GM19452 (cell line): Measurements from ENCODE around the gene BTBD19.
"Not testable (repeated sequence)": the region's sequence is repeated elsewhere in the genome, so short reads cannot be mapped to it uniquely, and the experiment has no call there.

ENCODE experiments used
- ATAC-seq: cut with Tn5 transposase; IDR thresholded peaks from one replicate; pipeline ENCODE4 v1.9.1; 2021; ENCODE audit not compliant: unreplicated experiment

Gene BTBD19, protein sequence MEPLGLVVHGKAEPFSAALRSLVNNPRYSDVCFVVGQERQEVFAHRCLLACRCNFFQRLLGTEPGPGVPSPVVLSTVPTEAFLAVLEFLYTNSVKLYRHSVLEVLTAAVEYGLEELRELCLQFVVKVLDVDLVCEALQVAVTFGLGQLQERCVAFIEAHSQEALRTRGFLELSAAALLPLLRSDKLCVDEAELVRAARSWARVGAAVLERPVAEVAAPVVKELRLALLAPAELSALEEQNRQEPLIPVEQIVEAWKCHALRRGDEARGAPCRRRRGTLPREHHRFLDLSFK

DNA sequence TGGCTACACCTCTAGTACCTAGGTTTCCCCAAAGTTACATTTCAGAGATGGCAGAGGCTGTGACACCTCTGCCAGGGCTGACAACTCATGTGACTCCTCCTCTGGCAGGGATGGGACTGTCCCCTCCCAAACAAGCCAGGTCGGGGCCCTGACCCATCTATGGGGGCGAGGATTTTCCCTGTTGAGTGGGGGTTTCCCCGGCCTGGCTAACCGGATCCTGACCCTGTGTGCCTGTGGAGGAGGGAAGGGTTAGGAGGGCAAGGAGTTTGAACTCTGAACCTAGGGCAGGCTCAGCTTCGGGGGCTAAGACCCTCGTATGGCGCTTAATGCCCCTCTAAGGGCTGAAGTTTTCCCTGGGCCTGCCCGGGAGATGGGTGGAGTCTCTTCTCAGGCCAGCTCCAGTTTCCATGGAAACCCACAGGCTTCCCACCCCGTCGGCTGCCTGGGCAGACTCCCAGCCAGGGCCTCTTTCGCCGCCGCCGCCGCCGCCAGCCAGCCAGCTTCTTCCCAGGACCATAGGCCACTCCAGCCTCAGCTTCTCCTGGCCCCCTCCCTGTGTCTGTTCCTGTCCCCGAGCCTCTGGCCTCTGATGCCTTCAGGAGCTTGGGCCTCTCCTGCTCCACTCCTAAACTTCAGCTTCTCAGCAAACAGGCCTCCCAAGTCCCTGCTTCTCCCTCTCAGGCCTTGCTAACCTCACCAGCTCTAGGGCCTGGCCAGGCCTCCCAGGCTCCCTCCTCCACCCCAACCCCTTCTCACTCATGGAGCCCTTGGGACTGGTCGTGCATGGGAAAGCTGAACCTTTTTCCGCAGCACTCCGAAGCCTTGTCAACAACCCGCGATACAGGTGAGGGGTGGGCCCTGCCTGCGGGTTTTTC, at the start of gene BTBD19:
BTBD19 (plus strand) TSS at position 461 of the 875 bp plus-strand sequence; CDS start at position 759, 298 bp downstream.
- ATAC-seq: peak; percentile 33

DNA sequence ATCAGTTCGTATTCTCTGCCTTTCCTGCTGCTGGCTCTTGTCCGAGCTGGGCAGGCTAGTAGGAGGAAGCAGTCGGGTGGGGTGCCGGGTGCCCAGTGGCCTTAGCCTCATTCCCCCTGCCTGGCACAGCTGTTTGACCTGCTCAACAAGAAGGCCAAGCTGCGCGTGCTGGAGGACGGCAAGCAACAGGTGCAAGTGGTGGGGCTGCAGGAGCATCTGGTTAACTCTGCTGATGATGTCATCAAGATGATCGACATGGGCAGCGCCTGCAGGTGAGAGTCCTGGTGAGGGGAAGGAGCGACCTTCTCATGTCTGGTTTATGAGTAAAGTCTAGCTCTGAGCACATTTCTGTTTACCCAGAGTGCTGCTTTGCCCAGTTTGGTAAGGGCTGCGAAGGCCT, 49.2 kb upstream of the BTBD19 start:
- ATAC-seq: no peak

DNA sequence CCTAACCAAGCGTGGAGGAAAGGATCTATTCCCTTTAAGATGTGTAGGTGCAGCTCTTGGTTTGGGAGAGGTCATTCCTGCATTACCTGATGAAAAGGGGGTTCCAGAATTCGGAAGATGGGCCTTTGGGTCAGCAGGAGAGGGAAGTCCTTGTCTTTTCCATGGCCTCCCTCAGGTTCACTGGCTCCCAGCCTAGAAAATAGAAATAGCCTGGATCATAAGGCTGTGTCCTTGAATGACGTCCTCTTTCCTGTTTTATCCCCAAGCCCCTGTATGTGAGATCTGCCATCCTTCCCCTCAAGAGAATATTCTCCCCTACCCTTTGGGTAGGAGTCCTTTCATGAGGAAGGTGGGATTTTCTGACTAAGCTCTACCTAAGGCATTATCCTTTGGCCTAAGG, 47.4 kb upstream of the BTBD19 start:
- ATAC-seq: no peak

DNA sequence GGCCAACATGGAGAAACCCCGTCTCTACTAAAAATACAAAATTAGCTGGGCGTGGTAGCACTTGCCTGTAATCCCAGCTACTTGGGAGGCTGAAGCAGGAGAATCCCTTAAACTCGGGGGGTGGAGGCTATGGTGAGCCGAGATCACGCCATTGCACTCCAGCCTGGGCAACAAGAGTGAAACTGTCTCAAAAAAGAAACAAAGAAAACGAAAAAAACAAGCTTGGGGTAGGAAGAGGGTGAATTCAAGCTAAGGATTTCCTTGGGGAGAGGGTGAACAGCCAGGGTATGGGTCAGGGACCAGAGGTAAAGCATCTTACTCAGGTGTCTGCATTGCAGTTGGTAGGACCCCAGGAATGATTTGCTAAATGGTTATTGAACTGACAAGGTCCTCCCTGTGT, 41.9 kb upstream of the BTBD19 start:
- not testable (repeated sequence) for ATAC-seq

DNA sequence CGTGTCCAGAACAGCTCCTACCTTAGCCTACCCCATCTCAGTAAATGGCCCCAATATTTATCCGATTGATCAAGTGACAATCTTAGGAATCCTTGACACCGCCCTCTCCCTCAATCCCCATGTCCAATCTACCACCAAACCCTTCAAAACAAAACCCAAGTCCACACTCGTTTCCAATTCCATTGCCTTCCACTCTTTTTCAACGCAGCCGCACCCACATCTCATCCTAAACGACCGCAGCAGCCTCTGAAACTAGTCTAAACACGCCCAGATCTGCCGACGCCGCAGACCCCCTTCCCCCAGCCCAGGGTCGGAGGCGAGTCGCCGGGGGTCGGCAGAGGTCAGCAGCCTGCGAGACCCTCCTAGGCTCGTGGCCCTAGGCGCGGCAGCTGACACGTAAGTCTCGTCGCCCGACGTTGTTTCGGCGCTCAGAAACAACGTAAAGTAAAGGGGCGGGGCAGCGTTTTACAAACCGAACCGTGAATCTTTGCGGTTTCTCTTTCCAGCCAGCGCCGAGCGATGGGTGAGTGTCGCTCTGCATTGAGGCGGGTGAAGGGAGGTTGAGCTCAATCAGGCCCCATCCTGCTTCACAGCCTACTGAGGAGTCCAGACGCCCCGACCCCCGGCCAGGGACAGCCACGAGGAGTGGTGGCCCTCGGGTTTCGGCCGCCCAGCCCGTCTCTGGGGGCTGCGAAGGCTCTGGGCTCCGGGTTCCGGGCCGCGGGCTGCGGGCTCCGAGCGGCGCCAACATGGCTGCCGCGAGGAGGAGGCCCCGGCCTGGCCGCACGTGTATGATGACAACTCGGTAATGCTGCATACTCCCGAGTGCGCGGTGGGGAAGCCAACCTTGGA, 33.0 kb upstream of the BTBD19 start, which contains the start of gene RPS8:
RPS8 (plus strand) TSS at position 463 of the 852 bp plus-strand sequence; CDS start at position 520, 57 bp downstream.
- peak; percentile 71 for ATAC-seq

DNA sequence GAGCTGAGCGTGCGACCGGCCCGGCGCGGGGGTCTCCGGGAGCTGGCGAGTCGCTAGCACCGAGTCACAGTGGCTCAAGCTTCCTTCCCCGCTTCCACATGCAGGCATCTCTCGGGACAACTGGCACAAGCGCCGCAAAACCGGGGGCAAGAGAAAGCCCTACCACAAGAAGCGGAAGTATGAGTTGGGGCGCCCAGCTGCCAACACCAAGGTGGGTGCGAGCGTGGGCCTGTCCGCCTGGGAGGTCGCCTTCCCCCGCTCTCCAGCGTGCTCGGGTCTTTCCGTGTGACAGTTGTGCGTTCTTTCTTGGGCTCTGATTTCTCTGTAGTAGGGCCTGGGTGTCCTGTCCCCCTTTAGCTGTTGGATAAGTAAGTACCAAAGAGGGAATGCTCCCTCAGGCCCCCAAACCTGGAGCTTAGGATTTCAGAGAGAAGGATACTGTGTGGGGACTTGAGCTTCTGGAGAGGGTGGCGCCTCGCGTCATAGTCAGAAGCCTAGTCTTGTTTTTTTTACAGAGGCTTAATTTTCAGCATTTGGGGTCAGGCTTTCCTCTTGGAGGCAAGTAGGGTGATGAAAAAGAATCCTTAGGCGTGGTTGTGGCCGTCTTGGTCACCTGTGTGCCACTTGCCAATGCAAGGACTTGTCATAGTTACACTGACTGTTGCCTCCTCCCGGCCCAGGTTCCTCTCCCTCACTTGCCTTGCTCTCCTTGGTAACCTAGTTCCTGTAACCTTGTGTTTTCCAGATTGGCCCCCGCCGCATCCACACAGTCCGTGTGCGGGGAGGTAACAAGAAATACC, 32.2 kb upstream of the BTBD19 start:
- ATAC-seq: peak; percentile 11

DNA sequence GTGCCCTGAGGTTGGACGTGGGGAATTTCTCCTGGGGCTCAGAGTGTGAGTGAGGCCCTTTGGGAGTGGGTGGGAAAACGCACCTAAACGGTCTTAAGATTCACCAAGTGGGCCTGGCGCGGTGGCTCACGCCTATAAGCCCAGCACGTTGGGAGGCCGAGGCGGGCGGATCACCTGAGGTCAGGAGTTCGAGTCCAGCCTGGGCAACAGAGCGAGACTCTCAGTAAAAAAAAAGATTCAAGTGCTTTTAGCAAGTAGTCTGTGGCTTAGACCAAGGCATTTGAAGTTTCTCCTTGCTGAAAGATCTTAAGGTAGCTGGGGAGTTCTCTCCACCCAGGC, 31.6 kb upstream of the BTBD19 start:
- no peak for ATAC-seq

DNA sequence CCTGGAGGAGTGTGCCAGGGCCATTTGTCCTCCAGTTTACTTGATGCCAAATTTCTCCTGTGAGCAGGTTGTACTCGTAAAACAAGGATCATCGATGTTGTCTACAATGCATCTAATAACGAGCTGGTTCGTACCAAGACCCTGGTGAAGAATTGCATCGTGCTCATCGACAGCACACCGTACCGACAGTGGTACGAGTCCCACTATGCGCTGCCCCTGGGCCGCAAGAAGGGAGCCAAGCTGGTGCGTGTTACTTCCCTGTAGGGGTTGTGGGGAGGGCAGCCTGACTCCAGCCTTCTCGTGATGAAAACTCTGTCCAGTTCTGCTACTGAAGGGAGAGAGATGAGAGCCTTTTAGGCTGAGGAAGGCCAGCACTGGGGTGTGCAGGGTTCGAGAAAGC, 30.8 kb upstream of the BTBD19 start:
- no peak for ATAC-seq

DNA sequence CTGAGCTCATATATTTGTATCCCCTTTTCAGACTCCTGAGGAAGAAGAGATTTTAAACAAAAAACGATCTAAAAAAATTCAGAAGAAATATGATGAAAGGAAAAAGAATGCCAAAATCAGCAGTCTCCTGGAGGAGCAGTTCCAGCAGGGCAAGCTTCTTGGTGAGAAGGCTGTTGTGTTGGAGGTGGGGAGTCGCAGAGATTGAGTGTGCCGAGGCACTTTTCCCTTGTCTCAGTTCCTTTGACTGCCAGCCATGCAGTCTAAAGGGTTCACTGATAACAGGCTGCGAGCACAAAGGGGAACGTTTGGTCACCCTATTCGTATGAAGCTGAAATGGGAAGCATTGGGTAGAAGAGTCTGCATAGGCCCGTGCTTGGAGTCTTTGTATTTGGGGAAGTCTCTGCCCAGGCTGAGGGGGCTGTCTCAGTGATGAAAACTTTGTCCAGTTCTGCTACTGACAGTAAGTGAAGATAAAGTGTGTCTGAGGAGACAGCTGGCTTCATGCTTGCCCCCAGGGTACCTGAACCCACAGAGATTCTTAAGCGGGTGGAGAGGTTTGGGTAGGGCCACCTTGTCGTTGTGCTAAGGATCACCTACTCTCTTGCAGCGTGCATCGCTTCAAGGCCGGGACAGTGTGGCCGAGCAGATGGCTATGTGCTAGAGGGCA, 30.2 kb upstream of the BTBD19 start:
- no peak for ATAC-seq

DNA sequence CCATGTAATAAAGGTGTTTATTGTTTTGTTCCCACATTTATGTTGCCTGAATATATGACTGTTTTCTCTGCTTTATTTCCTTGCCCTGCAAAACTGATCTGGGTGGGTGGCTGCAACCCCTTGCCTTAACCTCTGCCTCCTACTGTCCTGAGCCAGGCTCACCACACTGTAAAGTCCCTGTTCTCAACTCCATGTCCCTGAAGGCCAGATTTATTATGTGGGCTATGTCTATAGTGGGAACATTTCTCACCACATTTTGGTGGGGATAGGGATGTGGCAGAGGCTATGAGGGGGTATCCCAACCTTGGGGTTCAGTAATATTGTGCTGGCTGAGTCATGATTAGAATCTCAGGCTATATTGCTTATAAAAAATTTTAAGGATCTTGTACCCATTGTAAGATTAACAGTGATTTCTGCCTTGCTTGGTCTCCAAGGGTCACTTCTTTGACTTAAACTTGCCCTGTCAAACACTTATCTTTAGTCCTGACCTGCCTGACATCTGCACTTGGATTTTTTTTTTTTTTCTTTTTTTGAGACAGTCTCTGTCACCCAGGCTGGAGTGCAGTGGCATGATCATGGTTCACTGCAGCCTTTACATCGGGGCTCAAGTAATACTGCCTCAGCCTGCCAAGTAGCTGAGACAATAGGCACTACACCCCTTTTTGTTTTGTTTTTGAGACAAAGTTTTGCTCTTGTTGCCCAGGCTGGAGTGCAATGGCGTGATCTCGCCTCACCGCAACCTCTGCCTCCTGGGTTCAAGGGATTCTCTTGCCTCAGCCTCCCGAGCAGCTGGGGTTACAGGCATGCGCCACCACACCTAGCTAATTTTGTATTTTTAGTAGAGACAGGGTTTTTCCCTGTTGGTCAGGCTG, 29.4 kb upstream of the BTBD19 start:
- no peak for ATAC-seq

DNA sequence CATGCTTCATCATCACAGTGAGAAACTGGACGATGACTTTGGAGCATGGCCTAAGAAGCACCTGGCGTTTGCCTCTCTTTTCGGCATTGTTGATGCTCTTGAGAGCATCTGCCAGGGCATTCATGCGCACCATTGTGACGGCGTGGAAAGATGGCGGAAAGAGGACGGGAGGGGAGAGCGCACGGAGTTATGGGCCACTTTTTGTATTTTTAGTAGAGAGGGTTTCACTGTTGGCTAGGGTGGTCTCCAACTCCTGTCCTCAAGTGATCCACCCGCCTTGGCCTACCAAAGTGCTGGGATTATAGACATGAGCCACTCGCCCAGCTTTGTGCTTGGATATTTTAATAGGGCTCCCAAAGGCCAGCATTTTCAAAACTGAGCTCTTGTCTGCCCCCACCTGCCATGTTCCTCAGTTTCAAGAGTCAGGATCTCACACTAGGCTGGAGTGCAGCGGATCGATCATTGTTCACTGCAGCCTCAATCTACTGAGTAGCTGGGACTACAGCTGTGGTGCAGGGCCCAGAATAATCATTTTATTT, 27.7 kb upstream of the BTBD19 start:
- ATAC-seq: no peak

DNA sequence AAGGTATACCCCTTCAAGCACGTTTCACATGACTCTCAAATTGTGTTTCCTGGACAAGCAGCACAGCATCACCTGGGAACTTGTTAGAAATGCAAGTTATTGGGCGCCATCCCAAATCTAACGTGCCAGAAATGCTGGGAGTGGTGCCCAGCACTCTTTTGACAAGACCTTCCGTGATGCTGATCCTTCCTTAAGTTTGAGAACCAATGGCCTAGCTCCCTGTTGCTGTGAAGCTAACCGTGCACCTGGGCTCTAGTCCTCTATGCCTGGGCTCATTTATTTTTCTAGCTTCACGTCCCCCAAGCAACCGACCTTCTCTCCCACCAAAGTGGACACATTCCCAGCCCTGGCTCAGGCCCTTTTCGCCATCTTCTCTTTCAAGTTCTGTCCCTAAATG, 24.6 kb upstream of the BTBD19 start:
- no peak for ATAC-seq

DNA sequence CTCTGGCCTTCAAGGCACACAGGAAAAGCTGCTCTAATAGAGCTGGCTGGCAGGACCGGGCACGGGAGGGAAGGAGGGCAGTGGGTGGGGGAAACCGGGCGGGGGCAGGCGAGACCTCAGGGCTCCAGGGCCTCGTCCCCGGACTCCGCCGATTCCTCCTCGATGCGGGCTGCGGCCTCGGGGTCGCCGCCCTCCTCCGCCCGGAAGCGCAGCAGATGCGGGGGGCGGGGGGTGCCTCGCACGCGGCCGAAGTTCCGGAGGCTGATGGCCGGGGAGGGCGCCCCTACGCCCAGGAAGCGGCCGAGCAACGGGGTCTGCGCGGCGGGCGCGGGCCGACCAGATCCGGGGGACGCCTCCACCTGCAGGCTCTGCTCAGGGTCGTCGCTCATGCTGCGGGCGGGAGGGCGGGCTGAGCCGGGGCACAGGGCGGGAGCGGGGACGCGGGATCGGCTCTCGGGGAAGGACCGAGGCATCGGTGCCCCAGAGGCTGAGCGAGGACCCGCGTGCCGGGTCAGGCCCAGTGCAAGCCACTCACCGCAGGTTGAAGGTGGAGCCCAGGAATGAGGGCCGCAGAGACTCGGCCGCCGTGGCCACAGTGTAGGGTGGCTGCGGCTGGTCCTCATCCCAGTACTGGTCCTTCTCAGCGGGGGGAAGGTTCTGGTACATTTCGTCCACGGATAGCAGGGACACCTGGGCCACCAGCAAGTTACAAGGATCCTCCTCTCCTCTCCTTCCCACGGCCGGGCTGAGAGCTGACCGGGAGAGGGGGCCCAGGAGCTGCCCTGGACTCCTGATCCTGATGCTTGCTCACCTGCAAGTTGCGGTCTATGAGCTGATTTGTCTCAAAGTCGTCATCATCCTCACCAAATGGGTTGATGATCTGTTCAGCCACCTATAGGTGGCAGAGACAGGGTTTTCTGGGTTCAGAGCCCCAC, 24.0 kb upstream of the BTBD19 start:
- no peak for ATAC-seq

DNA sequence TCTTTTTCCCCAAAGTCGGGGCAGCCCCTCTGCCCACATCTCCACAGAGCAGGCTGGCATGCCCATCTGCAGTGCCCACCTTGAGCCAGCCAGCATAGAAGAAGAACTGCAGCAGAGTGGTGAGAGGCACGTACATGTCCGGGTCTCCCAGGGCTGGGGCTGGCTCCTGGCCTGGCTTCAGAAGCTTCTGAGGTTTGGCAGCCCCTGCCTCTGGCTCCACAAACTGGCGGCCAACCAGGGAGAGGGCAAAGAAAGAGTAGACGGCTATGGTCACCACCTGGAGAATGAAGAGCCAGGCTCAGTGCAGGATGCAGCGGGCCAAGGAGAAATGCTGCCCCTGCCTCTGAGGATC, 23.3 kb upstream of the BTBD19 start:
- ATAC-seq: no peak

DNA sequence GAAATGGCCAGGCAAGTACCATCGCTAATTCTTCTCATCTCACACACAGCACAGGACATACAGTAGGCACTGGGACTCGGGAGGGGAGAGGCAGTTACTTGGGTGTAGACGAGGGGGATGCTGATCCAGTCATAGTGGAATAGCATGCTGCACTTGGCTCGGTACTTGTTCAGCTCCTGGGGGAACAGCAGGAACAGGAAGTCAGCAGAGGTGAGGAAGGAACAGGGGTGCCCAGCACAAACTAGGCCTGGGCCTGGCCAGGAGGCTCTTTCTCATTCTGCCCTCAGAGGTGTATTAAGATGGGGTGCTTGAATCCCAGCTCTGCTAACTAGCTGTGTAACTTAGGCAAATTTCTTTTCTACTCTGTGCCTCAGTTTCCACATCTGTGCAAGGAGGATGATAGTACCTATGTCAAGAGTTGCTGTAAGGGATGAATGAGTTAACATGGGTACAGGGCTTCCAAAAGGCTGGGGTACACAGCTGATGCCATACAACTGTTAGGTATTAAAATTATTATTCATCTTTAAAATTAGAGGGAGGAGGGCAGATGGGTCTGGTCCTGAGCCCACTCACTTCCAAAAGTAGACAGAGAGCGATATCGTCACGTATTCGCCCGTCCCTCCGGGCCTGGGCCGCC, 22.7 kb upstream of the BTBD19 start:
- ATAC-seq: no peak

DNA sequence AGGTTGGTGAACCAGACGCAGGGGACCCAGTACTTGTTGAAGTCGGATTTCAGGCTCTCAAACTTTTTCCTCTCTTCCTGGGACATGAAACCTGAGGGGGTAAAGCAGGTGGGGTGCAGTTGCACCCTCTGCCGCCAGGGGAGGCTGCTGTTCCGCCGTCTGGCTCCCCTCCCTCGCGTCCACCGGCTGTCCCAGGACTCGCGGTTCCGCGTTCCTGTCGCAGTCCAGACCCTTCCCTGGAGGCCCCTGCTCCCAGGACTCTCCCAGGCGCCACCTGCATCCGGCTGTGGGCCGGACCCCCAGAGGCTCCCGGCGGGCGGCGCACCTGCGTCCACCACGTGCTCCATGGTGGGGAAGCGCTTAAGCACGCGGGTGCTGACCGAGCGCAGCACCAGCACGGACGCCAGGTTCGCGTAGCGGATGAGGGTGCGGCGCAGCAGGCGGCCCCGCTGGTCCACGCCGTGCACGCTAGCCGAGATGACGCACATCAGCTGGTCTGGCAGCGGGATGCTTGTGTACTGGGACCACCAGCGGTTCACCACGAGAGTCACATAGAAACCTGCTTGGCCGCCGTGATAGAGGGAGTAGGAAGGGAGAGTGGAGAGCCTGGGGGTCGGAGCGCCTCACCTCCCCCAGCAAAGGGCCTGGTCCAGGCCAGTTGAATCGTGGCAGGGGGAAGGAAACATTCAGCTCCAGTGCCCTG, 22.0 kb upstream of the BTBD19 start:
- ATAC-seq: no peak
